Measurements from ENCODE around the gene GPR68.

DNA sequence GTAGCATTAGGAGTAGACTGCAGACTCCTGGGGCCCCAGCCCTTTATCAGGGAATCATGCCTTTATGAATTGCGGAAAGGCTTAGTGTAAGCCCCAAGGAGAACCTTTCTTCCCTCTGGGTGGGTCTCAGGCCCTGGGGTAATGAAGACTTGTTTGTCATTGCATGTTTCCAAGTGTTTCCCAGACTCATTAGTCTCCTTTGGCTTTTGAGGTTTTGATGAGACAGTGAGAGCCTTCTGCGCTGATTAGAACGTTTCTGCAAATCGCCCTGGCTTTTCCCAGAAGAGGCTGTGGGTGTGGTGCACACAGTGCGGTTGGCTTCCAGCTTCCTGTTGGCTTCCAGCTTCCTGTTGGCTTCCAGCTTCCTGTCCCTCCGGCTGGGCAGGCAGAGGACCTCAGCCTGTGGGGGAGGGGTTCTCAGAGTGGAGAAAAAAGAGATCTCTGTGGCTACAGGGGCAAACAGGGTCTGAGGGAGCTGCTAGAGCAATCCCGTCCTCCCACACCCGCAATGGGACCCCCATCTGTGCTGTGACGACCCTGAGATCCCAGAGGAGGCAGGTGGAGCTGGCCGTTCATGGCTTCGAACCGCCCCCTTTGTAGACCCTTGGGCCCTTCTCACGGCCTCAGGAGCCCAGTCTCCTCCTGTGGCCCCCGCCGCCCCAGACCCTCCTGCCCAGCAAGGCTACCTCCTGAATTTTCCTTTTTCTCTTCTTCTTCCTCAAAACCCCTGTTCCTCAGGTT, 42.1 kb downstream of the GPR68 start:
- TF ChIP-seq, protein P1, sequence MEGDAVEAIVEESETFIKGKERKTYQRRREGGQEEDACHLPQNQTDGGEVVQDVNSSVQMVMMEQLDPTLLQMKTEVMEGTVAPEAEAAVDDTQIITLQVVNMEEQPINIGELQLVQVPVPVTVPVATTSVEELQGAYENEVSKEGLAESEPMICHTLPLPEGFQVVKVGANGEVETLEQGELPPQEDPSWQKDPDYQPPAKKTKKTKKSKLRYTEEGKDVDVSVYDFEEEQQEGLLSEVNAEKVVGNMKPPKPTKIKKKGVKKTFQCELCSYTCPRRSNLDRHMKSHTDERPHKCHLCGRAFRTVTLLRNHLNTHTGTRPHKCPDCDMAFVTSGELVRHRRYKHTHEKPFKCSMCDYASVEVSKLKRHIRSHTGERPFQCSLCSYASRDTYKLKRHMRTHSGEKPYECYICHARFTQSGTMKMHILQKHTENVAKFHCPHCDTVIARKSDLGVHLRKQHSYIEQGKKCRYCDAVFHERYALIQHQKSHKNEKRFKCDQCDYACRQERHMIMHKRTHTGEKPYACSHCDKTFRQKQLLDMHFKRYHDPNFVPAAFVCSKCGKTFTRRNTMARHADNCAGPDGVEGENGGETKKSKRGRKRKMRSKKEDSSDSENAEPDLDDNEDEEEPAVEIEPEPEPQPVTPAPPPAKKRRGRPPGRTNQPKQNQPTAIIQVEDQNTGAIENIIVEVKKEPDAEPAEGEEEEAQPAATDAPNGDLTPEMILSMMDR (IDR thresholded peaks at IDR 0.05) = no peak
- no peak for TF ChIP-seq POLR2A (IDR thresholded peaks at IDR 0.05)
